GM18502 (cell line): ENCODE measurements around the gene ZNF581.

Experiments used
- ATAC-seq: cut with Tn5 transposase; IDR thresholded peaks from one replicate; pipeline ENCODE4 v1.9.1; 2021; ENCODE audit warnings: mild to moderate bottlenecking; ENCODE audit not compliant: unreplicated experiment, poor library complexity

The ZNF581 gene

GRCh38 chr19:55647732-55648584 is 4.5 kb downstream of the ZNF581 start, which contains the start of gene CCDC106:
Gene CCDC106 (plus strand): TSS chr19:55648212. CDS start chr19:55649047, 835 bp downstream.
- ATAC-seq = peak; percentile 34

GRCh38 chr19:55648585-55649267 is 5.3 kb downstream of the ZNF581 start:
- ATAC-seq = no peak

DNA sequence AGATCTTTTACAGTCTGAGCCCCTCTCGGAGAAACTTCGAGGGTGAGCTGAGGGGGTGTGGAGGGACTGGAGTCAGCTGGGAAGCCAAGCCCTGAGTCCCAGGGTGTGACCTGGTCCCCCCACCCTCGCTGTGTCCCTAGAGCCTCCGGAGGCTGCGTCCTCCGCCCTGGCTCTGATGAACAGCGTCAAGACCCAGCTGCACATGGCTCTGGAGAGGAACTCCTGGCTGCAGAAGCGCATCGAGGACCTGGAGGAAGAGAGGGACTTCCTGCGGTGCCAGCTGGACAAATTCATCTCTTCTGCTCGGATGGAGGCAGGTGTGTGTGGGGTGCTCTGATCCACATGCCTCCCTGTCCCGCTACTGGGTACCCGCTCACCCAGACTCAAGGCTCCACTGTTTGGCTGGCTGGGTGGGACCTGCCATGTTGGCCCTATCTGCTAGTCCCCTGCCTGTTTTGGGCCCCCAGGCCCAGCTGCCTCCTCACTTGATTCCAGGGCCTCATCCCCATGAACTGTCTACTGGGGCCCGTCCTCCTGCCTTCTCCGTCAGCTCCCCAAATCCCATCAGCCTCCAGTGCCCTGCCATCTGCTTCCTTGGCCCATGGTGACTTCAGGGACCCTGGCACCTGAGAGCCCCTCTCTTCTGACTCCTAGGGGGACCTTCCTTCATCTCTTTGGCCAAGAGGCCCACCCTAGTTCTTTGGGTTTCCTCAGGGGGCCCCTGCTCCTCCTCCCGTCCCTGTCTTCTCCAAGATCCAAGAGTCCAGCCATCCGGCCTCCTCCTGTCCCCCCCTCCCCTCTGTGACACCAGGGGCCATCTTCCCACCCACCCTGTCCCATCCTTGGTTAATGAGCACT is 6.0 kb downstream of the ZNF581 start:
- ATAC-seq = no peak

- ATAC-seq = no peak
These were observed 6.7 kb downstream of the ZNF581 start for GRCh38 chr19:55650126-55650557.

GRCh38 chr19:55650602-55651230 is 7.3 kb downstream of the ZNF581 start:
- no peak for ATAC-seq

DNA sequence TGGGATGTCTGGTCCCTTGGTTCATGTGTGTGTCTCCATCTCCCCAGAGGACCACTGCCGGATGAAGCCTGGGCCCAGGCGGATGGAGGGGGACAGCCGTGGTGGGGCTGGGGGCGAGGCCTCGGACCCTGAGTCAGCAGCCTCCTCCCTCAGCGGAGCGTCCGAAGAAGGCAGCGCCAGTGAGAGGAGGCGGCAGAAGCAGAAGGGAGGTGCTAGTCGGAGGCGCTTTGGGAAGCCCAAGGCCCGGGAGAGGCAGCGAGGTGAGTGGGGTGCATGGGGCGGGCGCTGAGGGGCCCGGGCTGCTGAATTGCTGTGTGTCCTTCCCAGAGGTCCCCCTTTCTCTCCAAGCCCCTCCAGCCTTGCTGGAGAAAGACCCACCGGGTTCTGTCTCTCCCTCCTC is 7.8 kb downstream of the ZNF581 start:
- ATAC-seq = no peak

GRCh38 chr19:55652311-55653128 is 9.1 kb downstream of the ZNF581 start:
- no peak for ATAC-seq

DNA sequence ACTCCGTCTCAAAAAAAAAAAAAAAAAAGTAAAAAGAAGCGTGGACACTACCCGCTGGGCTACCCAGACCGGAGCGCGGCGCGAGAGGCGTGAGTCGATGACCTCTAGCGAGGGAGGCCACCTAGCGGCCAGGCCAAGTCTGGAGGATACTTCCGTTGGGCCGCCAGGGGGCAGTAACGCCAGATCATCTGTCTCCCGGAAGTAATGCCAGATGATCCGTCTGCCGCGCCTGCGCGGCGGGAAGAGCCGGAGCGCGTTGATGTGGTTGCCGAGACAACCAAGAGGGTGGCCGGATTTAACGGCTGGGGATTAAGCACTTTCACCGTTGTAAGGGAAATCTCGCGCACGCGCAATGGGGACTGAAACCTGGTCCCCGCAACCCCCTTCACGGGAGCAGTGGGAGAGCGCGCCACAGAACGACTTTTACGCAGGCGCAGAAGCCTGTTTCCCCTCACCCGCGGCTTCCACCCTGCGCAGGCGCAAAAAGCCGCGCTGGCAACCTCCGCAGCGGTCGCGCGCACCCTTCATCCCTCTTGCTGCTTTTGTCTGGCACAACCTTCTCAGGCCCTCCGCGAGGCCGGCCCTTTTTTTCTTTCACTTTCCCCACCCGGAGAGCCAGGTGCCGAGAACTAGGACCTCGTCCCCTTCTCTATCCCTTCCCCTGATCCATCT is 10.3 kb downstream of the ZNF581 start:
- ATAC-seq = peak; percentile 43

- ATAC-seq = peak; percentile 57
These were observed 10.9 kb downstream of the ZNF581 start for GRCh38 chr19:55654323-55654867.

- peak; percentile 42 for ATAC-seq
These were observed 11.6 kb downstream of the ZNF581 start, which contains the start of gene U2AF2 for GRCh38 chr19:55654868-55655647. Gene U2AF2 (plus strand): TSS chr19:55655035. CDS start chr19:55655105, 70 bp downstream.

- ATAC-seq = no peak
These were observed 12.2 kb downstream of the ZNF581 start for GRCh38 chr19:55655648-55656040.

DNA sequence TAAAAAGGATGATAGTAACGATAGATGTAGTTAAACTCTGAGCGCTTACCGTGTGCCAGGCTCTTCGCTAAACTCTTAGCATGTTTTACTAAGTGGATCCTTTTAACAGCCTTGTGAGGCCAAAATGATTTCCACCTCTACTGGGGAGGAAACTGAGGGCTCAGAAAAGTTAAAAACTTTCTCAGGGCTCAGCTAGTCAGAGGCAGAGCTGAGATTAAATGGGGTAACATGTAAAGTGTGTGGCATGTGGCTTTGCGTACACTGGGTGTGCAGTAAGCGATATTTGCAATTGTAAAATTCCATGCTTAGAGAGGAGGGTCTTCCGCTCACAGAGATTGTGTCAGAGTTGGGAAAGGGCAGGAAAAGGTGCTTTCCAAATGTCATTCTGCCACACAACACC is 13.1 kb downstream of the ZNF581 start:
- ATAC-seq = no peak

- ATAC-seq = no peak
These were observed 13.7 kb downstream of the ZNF581 start for GRCh38 chr19:55656988-55657747.

- no peak for ATAC-seq
These were observed 15.5 kb downstream of the ZNF581 start for GRCh38 chr19:55658846-55659459.

- no peak for ATAC-seq
These were observed 16.4 kb downstream of the ZNF581 start for GRCh38 chr19:55659822-55660221.

DNA sequence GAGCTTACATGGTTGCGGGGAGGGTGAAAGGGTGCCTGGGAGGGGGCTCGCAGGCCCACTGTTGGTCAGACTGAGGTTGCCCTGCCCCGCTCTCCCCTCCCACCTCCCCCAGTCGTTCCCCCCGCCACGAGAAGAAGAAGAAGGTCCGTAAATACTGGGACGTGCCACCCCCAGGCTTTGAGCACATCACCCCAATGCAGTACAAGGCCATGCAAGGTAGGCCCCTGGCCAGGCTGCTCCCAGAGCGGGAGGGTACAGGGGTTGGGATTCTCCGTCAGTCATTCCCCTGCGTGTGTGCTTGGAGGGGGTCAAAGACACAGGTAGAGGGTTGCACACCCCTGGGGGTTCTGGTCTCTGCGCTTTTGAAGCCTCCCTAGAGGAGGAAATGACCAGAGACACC is 17.0 kb downstream of the ZNF581 start:
- ATAC-seq = no peak
